ENCODE results near the gene USP49. TPM values are rescaled to one million over a fixed set of nuclear protein-coding genes. Genes with fewer than 3 reads are reported as not detected.
A peak's percentile ranks its signal among the peaks of the same experiment; 100 is the strongest.

Gene USP49
- total and polyA plus RNA-seq, 2 of the 13 experiments (the other 11 are each of a cell fraction or from before 2014, with no cell fraction given): 2.9 to 4.3 TPM

DNA sequence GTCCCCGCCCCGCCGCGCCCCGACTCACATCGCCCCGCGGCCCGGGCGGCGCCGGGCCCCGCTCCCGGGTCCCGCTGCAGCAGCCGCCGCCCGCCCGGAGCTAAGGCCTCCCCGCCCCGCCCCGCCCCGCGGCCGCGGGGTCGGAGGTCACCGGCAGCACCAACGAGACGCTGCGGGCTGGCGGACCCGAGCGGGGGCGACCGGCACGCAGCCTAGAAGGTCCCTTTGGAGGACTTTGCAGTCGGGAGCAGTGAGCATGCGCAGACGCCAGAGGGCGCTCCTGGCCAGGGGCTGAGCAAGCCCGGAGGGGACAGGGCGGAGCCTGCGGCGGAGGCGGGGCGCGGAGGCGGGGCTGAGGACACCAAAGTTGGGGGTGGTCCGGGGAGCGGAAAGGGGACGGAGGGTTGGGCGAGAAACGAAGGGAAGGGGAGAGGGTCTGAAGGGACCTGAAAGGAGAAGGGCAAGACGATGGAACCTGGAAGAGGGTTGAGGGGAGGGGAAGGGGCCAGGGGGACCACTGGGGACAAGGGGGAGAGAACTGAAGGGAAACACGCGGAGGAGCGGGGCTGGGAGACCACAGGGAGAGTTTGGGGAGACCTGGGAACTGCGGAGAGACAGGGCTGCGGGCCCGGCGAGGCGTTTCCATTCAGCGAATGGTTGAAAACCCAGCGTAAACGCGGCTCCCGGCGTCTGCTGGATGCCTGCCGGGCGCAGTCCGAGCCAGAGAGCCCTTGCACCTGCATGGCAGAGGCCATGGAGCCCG lies 115.2 kb downstream of the USP49 start, which contains the start of gene FRS3 (continued):
- TF ChIP-seq, protein P1, sequence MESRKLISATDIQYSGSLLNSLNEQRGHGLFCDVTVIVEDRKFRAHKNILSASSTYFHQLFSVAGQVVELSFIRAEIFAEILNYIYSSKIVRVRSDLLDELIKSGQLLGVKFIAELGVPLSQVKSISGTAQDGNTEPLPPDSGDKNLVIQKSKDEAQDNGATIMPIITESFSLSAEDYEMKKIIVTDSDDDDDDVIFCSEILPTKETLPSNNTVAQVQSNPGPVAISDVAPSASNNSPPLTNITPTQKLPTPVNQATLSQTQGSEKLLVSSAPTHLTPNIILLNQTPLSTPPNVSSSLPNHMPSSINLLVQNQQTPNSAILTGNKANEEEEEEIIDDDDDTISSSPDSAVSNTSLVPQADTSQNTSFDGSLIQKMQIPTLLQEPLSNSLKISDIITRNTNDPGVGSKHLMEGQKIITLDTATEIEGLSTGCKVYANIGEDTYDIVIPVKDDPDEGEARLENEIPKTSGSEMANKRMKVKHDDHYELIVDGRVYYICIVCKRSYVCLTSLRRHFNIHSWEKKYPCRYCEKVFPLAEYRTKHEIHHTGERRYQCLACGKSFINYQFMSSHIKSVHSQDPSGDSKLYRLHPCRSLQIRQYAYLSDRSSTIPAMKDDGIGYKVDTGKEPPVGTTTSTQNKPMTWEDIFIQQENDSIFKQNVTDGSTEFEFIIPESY (CRISPR knock-in tag; IDR thresholded peaks at IDR 0.05): peak; percentile 88
- TF ChIP-seq FLYWCH1 (CRISPR knock-in tag; IDR thresholded peaks at IDR 0.05): no peak
- no peak for TF ChIP-seq TCF12 (IDR thresholded peaks at IDR 0.05)
- no peak for TF ChIP-seq TCF12 (CRISPR knock-in tag; IDR thresholded peaks at IDR 0.05)
- TF ChIP-seq, protein P2, sequence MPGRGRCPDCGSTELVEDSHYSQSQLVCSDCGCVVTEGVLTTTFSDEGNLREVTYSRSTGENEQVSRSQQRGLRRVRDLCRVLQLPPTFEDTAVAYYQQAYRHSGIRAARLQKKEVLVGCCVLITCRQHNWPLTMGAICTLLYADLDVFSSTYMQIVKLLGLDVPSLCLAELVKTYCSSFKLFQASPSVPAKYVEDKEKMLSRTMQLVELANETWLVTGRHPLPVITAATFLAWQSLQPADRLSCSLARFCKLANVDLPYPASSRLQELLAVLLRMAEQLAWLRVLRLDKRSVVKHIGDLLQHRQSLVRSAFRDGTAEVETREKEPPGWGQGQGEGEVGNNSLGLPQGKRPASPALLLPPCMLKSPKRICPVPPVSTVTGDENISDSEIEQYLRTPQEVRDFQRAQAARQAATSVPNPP (CRISPR knock-in tag; IDR thresholded peaks at IDR 0.05): no peak
- peak; percentile 96 for TF ChIP-seq REPIN1 (CRISPR knock-in tag; IDR thresholded peaks at IDR 0.05; ENCODE audit: borderline replicate concordance, low read depth)
- TF ChIP-seq, protein P3, sequence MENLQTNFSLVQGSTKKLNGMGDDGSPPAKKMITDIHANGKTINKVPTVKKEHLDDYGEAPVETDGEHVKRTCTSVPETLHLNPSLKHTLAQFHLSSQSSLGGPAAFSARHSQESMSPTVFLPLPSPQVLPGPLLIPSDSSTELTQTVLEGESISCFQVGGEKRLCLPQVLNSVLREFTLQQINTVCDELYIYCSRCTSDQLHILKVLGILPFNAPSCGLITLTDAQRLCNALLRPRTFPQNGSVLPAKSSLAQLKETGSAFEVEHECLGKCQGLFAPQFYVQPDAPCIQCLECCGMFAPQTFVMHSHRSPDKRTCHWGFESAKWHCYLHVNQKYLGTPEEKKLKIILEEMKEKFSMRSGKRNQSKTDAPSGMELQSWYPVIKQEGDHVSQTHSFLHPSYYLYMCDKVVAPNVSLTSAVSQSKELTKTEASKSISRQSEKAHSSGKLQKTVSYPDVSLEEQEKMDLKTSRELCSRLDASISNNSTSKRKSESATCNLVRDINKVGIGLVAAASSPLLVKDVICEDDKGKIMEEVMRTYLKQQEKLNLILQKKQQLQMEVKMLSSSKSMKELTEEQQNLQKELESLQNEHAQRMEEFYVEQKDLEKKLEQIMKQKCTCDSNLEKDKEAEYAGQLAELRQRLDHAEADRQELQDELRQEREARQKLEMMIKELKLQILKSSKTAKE (CRISPR knock-in tag; IDR thresholded peaks at IDR 0.05; ENCODE audit: borderline replicate concordance): 0 out of 2 replicates have a peak, but pooled peaks have one; percentile 33
- no peak for TF ChIP-seq TBX3 (IDR thresholded peaks at IDR 0.05; ENCODE audit: borderline replicate concordance)
- TF ChIP-seq, protein P4, sequence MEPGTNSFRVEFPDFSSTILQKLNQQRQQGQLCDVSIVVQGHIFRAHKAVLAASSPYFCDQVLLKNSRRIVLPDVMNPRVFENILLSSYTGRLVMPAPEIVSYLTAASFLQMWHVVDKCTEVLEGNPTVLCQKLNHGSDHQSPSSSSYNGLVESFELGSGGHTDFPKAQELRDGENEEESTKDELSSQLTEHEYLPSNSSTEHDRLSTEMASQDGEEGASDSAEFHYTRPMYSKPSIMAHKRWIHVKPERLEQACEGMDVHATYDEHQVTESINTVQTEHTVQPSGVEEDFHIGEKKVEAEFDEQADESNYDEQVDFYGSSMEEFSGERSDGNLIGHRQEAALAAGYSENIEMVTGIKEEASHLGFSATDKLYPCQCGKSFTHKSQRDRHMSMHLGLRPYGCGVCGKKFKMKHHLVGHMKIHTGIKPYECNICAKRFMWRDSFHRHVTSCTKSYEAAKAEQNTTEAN (CRISPR knock-in tag; conservative IDR thresholded peaks at IDR 0.05): no peak
- peak; percentile 57 for TF ChIP-seq ZNF883 (CRISPR knock-in tag; IDR thresholded peaks at IDR 0.05; ENCODE audit: not compliant biosample characterization)
- TF ChIP-seq MBD4 (IDR thresholded peaks at IDR 0.05; ENCODE audit: borderline replicate concordance, low read length): no peak
- no peak for TF ChIP-seq KDM1A (CRISPR knock-in tag; IDR thresholded peaks at IDR 0.05)
- no peak for TF ChIP-seq EED (CRISPR knock-in tag; IDR thresholded peaks at IDR 0.05)
- no peak for TF ChIP-seq MIER2 (CRISPR knock-in tag; IDR thresholded peaks at IDR 0.05)
- TF ChIP-seq, protein P5, sequence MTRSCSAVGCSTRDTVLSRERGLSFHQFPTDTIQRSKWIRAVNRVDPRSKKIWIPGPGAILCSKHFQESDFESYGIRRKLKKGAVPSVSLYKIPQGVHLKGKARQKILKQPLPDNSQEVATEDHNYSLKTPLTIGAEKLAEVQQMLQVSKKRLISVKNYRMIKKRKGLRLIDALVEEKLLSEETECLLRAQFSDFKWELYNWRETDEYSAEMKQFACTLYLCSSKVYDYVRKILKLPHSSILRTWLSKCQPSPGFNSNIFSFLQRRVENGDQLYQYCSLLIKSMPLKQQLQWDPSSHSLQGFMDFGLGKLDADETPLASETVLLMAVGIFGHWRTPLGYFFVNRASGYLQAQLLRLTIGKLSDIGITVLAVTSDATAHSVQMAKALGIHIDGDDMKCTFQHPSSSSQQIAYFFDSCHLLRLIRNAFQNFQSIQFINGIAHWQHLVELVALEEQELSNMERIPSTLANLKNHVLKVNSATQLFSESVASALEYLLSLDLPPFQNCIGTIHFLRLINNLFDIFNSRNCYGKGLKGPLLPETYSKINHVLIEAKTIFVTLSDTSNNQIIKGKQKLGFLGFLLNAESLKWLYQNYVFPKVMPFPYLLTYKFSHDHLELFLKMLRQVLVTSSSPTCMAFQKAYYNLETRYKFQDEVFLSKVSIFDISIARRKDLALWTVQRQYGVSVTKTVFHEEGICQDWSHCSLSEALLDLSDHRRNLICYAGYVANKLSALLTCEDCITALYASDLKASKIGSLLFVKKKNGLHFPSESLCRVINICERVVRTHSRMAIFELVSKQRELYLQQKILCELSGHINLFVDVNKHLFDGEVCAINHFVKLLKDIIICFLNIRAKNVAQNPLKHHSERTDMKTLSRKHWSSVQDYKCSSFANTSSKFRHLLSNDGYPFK (CRISPR knock-in tag; IDR thresholded peaks at IDR 0.05; ENCODE audit: borderline replicate concordance): peak; percentile 73; the same call in 1 of the 2 replicates
- TF ChIP-seq ZNF10 (CRISPR knock-in tag; IDR thresholded peaks at IDR 0.05; ENCODE audit: borderline replicate concordance, low read depth): no peak
- no peak for TF ChIP-seq JUND (CRISPR knock-in tag; IDR thresholded peaks at IDR 0.05)
- TF ChIP-seq ZSCAN9 (CRISPR knock-in tag; IDR thresholded peaks at IDR 0.05; ENCODE audit: borderline replicate concordance): peak; percentile 59; the same call in 1 of the 2 replicates
- no peak for TF ChIP-seq ZNF121 (CRISPR knock-in tag; IDR thresholded peaks at IDR 0.05)
- TF ChIP-seq HMGA1 (CRISPR knock-in tag; conservative IDR thresholded peaks at IDR 0.05): no peak
